HepG2 (cell line): ENCODE data around the gene SLU7. TPM values are rescaled to one million over a fixed set of nuclear protein-coding genes. Genes with fewer than 3 reads are reported as not detected.

Experiments
- ATAD3A ChIP-seq: sonication (generic); formaldehyde crosslinking; IDR thresholded peaks from 2 replicates; pipeline ENCODE4 v1.4.0; 2020; ENCODE audit warnings: missing genetic modification reagents
- CBX5 ChIP-seq: sonication (generic); formaldehyde crosslinking; IDR thresholded peaks from 2 replicates; pipeline ENCODE4 v1.4.0; 2020; ENCODE audit warnings: missing genetic modification reagents, borderline replicate concordance
- CSRNP1 ChIP-seq: sonication (generic); formaldehyde crosslinking; IDR thresholded peaks from 2 replicates; pipeline ENCODE4 v1.8.1; 2023; ENCODE audit warnings: mild to moderate bottlenecking, missing genetic modification reagents
- FOXC1 ChIP-seq: sonication (generic); formaldehyde crosslinking; IDR thresholded peaks from 2 replicates; pipeline ENCODE4 v1.8.0; 2022; ENCODE audit warnings: mild to moderate bottlenecking, missing genetic modification reagents, borderline replicate concordance
- GATAD2A ChIP-seq: IDR thresholded peaks from 2 replicates; pipeline ENCODE4 v1.6.1; 2016
- KDM5A ChIP-seq: fragments of 200-600 bp; sonication (generic); IDR thresholded peaks from 2 replicates; pipeline ENCODE4 v1.7.0; 2018; ENCODE audit warnings: antibody characterized with exemption, mild to moderate bottlenecking, low read length, borderline replicate concordance
- SMARCE1 ChIP-seq: fragments of 450-650 bp; IDR thresholded peaks from 2 replicates; pipeline ENCODE4 v1.6.1; 2017; ENCODE audit warnings: borderline replicate concordance
- TRIM24 ChIP-seq: sonication (generic); formaldehyde crosslinking; IDR thresholded peaks from 2 replicates; pipeline ENCODE4 v1.8.0; 2022; ENCODE audit warnings: mild to moderate bottlenecking, missing genetic modification reagents
- ZBTB33 ChIP-seq: sonication (generic); formaldehyde crosslinking; IDR thresholded peaks from 2 replicates; pipeline ENCODE4 v1.4.0; 2020; ENCODE audit warnings: missing genetic modification reagents
- ZHX1 ChIP-seq: sonication (generic); formaldehyde crosslinking; IDR thresholded peaks from 2 replicates; pipeline ENCODE4 v1.8.1; 2022; ENCODE audit warnings: low read depth, mild to moderate bottlenecking, missing genetic modification reagents
- ZNF18 ChIP-seq: sonication (generic); formaldehyde crosslinking; IDR thresholded peaks from 2 replicates; pipeline ENCODE4 v1.8.0; 2022; ENCODE audit warnings: mild to moderate bottlenecking, missing genetic modification reagents; ENCODE audit not compliant: insufficient replicate concordance
- ZNF276 ChIP-seq: sonication (generic); formaldehyde crosslinking; IDR thresholded peaks from 2 replicates; pipeline ENCODE4 v1.4.0; 2020; ENCODE audit warnings: mild to moderate bottlenecking, low read depth, missing genetic modification reagents
- ZNF326 ChIP-seq: sonication (generic); formaldehyde crosslinking; IDR thresholded peaks from 2 replicates; pipeline ENCODE4 v1.4.0; 2020; ENCODE audit warnings: missing genetic modification reagents, borderline replicate concordance
- ZNF350 ChIP-seq: sonication (generic); formaldehyde crosslinking; IDR thresholded peaks from 2 replicates; pipeline ENCODE4 v1.4.0; 2020; ENCODE audit warnings: mild to moderate bottlenecking, low read depth, missing genetic modification reagents, borderline replicate concordance
- ZNF558 ChIP-seq: sonication (generic); formaldehyde crosslinking; IDR thresholded peaks from 2 replicates; pipeline ENCODE4 v1.9.0; 2022; ENCODE audit warnings: mild to moderate bottlenecking, missing genetic modification reagents, borderline replicate concordance
- ZNF660 ChIP-seq: sonication (generic); formaldehyde crosslinking; IDR thresholded peaks from 2 replicates; pipeline ENCODE4 v1.5.1; 2020; ENCODE audit warnings: mild to moderate bottlenecking, low read depth, missing genetic modification reagents, borderline replicate concordance
- polyA plus RNA-seq, 8 experiments: library from polyadenylated mRNA; depleted of rRNA in 3 of 8; stranded (reverse) in 7 of 8; unstranded in 1 of 8; fragments of >200 nt; fragmentation: Illumina TruSeq in 4 of 8; extraction: Trizol in 4 of 8; gene quantifications; 2 replicates each; pipeline versions ENCODE4 v1.2.1 to v1.2.3, GENCODE V29; 2011 to 2016; ENCODE audit warnings: low read depth in 4 of 8, missing spikeins in 1 of 8, mixed read lengths in 1 of 8; ENCODE audit not compliant: insufficient read depth in 1 of 8
- total RNA-seq, 5 experiments: library from RNA; depleted of rRNA; stranded (reverse); fragments of >200 nt; fragmentation: Illumina TruSeq; extraction: Trizol; gene quantifications; 2 replicates each; pipeline ENCODE4 v1.2.3, GENCODE V29; 2016; ENCODE audit warnings: low read depth in 1 of 5

The SLU7 gene
- total and polyA plus RNA-seq, 2 of the 13 experiments (the other 11 are each of a cell fraction or from before 2014, with no cell fraction given), result 24.0 to 39.2 TPM

GRCh38 chr5:160399402-160400353 is 19.2 kb downstream of the SLU7 start, which contains the start of gene FAM200C (continued):
- no peak for TF ChIP-seq ZNF276
- TF ChIP-seq ZNF326 (CRISPR knock-in tag), result no peak
- TF ChIP-seq ZNF350 (CRISPR knock-in tag), result peak; percentile 88; the same call in 1 of the 2 replicates
- no peak for TF ChIP-seq ZBTB33 (CRISPR knock-in tag)
- no peak for TF ChIP-seq CBX5 (CRISPR knock-in tag)
- no peak for TF ChIP-seq CSRNP1 (CRISPR knock-in tag)
- TF ChIP-seq ZNF558, result no peak
- TF ChIP-seq ZNF18 (CRISPR knock-in tag), result no peak
- no peak for TF ChIP-seq GATAD2A (CRISPR knock-in tag)
- no peak for TF ChIP-seq SMARCE1
- no peak for TF ChIP-seq ZHX1 (CRISPR knock-in tag)
- no peak for TF ChIP-seq TRIM24 (CRISPR knock-in tag)
- TF ChIP-seq KDM5A, result peak; percentile 78; the same call in 1 of the 2 replicates
- peak; percentile 73; the same call in 1 of the 2 replicates for TF ChIP-seq FOXC1
- TF ChIP-seq ZNF660 (CRISPR knock-in tag), result no peak
- TF ChIP-seq ATAD3A (CRISPR knock-in tag), result no peak
